A172 (cell line): ENCODE measurements around the gene FBLN1. TPM values are rescaled to one million over a fixed set of nuclear protein-coding genes. Genes with fewer than 3 reads are reported as not detected.
"Not testable (repeated sequence)": the region's sequence is repeated elsewhere in the genome, so short reads cannot be mapped to it uniquely, and the experiment has no call there.

Experiments used
- DNase-seq: peaks from one replicate; pipeline ENCODE4 v3.0.0-alpha.2; 2015; ENCODE audit warnings: low spot score
- total RNA-seq: library from RNA; depleted of rRNA; stranded (reverse); fragments of >200 nt; shearing (Covaris generic); gene quantifications from 2 replicates; pipeline ENCODE4 v1.2.3, GENCODE V29; 2014; rRNA removed

FBLN1 gene, protein sequence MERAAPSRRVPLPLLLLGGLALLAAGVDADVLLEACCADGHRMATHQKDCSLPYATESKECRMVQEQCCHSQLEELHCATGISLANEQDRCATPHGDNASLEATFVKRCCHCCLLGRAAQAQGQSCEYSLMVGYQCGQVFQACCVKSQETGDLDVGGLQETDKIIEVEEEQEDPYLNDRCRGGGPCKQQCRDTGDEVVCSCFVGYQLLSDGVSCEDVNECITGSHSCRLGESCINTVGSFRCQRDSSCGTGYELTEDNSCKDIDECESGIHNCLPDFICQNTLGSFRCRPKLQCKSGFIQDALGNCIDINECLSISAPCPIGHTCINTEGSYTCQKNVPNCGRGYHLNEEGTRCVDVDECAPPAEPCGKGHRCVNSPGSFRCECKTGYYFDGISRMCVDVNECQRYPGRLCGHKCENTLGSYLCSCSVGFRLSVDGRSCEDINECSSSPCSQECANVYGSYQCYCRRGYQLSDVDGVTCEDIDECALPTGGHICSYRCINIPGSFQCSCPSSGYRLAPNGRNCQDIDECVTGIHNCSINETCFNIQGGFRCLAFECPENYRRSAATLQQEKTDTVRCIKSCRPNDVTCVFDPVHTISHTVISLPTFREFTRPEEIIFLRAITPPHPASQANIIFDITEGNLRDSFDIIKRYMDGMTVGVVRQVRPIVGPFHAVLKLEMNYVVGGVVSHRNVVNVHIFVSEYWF
- total RNA-seq, result 58.8 and 59.6 TPM in 2 replicates

DNA sequence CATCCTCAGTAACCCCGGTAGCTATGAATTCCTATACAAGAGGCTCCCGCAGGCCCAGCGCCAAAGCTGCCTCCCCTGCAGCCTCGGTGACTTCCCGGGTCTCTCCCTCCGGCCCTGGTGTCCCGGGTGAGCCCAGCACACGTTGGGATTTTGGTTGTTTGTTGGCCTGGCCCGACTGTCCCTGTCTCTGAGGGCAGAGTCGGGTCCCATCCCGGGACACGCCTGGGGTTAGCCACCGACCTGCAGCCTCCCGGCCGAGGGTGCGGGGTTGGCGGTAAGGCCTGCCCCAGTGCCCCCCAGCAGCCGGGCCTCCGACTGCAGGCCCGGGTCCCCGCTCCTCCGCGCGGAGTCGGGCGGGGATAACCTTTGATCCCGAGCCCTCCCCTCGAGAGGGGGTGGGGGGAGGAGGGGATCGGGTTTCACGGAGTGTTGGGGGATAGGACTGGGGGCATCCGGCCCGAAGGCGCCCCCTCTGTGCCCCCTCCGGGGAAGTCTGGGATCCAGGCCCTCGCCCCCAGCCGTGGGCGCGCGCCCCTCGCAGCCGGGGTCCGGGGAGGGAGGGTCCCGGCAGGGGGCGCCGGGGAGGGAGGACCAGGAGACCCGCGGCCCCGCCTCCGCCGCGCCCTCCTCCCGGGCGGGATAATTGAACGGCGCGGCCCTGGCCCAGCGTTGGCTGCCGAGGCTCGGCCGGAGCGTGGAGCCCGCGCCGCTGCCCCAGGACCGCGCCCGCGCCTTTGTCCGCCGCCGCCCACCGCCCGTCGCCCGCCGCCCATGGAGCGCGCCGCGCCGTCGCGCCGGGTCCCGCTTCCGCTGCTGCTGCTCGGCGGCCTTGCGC lies at the start of gene FBLN1:
Gene FBLN1 (plus strand): TSS at position 669 of the 835 bp plus-strand sequence. CDS start 103 bp downstream, at position 772.
- DNase-seq, result no peak

DNA sequence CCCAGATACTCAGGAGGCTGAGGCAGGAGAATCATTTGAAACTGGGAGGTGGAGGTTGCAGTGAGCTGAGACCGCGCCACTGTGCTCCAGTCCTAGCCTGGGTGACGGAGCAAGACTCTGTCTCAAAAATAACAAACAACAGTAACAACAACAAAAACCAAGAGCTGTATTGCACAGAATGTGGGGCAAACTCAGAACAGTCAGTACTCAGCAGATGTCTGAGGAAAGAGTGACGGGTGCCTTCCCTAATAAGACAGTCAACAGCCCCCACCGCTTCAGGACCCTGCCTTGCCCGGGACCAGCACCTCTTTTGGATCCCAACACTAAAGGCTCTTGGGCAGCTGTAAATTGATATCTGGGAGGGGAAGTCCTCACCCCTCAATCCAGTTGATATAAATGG lies 48.9 kb upstream of the FBLN1 start:
- no peak for DNase-seq

GRCh38 chr22:45454275-45454674 lies 48.4 kb upstream of the FBLN1 start:
- no peak for DNase-seq

GRCh38 chr22:45455212-45455611 lies 47.5 kb upstream of the FBLN1 start:
- DNase-seq, result no peak

GRCh38 chr22:45455621-45456020 lies 47.1 kb upstream of the FBLN1 start:
- DNase-seq, result no peak

GRCh38 chr22:45456811-45457210 lies 45.9 kb upstream of the FBLN1 start:
- DNase-seq, result no peak

- DNase-seq, result no peak
Observed at GRCh38 chr22:45458532-45458931, 44.2 kb upstream of the FBLN1 start.

DNA sequence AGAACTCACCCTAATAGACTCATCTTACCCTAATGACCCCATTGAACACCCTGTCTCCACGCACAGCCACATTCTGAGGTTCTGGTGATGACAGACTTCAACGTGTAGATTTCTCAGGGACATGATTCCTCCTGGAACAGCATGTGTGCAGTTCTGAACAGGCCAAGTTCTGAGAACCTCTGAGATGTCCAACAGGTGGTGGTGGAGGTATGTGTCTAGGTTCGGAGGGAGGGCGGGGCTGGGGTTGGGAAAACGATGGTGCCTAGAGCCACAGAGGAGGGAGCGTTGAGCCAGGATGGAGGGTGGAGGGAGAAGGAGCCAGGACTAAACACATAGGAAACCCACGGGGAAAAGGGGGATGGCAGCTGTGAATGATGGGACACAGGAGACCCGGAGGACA lies 43.4 kb upstream of the FBLN1 start:
- no peak for DNase-seq

- no peak for DNase-seq
Observed at GRCh38 chr22:45460288-45461109, 42.2 kb upstream of the FBLN1 start.

DNA sequence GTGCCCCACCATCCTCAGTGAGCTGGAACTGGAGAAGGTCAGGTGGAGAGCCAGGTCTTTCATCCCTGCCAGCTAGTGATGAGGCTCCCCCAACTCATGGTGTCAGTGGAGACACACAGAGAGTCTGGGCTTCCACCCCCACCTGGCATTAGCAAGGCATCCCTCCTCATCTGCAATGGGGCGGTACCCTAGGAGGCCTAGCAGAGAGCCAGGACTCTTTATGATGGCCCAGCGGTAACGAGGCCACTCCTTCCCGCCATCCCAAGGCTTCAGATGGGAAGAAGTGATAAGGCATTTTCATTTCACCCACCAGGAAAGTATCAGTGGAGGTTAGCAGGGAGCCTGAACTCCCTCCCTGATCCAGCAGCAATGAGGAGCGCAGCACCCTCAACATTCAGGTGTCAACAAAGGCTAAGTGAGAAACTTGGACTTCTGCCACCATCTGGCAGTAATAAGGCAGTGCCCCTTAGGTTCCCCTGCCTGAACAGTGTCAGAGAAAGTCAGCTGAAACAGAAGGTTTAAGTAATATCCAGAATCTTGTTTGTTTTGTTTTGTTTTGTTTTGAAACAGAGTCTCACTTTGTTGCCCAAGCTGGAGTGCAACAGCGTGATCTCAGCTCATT lies 40.5 kb upstream of the FBLN1 start:
- DNase-seq, result no peak

DNA sequence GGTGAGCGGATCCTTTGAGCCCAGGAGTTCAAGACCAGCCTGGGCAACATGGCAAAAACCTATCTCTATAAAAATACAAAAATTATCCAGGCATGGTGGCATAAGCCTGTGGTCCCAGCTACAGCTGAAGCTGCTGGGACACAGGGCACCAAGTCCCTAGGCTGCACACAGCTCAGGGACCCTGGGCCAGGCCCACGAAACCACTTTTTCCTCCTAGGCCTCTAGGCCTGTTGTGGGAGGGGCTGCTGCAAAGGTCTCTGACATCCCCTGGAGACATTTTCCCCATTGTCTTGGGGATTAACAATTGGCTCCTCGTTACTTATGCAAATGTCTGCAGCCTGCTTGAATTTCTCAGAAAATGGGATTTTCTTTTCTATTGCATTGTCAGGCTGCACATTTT lies 39.0 kb upstream of the FBLN1 start:
- not testable (repeated sequence) for DNase-seq

GRCh38 chr22:45465633-45466032 lies 37.0 kb upstream of the FBLN1 start:
- DNase-seq, result no peak

GRCh38 chr22:45468872-45469271 lies 33.8 kb upstream of the FBLN1 start:
- peak; percentile 49 for DNase-seq

DNA sequence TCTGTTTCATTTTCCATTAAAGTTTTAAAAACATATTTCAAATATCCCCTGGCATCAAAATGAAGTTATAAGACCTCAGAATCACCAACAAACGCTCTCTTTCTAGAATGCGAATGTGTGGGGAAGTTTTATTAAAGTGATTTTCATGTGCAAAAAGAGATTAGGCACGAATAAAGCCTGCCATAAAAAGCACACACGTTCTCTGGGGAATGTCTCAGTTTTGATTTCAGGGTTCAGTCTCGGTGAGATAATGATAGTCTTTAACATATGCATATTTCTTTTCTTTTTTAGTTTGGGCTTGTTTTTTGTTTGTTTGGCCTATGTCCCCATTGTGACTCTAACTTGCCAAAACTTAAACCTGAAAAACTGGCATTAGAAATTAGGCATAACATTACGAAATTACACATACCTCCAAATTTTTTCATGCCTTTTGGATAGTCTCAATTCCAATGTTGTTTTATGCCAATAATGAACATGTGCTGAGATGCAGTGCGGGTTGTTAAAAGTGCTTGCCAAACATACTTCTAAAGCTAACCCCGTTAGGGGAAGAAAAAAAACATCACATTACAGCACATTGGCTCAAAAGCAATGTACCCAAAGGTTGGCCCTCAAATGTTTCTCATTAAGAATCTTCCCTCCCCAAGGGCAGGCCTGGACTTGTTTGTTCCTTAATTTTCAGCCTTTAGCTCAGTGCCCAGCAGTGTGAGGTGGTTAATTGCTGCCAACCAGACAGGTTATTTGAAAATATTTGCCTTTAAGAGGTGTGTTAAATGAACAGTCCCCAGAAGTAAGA lies 33.2 kb upstream of the FBLN1 start:
- no peak for DNase-seq

DNA sequence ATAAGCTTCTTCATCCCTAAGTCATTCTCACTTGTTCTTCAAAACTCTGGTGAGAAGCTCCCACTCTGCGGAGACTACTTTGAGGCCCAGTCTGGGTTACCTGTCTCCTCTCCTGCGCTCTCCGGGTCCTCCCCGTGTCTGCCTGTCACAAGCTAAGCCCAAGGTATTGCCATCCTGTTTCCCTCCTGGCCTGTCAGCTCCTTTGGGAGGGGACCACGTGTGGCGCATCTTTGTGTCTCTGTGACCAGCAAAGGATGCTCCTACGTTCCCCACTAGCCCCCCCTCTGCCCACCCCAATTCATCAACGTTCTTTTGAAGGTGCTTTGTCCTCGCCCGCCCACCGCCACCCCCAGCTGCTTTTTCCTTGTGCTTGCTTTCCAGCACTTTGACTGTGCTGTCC lies 31.8 kb upstream of the FBLN1 start:
- no peak for DNase-seq

- no peak for DNase-seq
Observed at GRCh38 chr22:45472426-45472825, 30.3 kb upstream of the FBLN1 start.

DNA sequence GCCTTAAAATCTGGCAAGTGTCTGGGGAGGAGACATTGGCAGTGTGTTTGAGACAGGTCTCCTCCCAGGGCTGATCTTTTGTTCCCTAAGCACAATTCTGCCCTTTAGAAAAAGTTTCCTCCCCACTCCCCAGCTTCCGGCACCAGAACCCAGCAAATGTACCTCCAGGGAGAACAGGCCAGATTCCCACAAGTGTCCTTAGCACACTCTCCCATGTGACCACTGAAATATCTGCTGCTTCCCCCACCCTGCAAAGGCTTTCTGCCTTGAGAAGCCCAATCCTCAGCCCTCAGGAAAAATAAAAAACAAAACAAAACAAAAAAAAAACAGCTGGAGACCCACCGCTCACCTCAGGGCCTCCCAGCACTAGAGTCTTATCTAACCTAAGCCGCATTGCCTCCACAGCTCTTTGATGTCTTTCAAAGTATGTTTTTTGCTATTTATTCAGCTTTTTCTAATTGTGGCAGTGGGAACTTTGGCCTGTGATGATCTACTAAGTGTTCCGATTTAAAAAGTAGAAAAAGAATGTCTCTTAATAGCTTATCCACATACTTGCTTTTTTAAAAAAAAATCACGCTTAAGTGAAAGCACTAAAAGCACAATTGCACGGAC lies 29.0 kb upstream of the FBLN1 start:
- no peak for DNase-seq

GRCh38 chr22:45475063-45475747 lies 27.5 kb upstream of the FBLN1 start:
- no peak for DNase-seq
